Pancreas (tissue), 10 donors: ENCODE data around the gene DDAH1. TPM values are rescaled to one million over a fixed set of nuclear protein-coding genes. Genes with fewer than 3 reads are reported as not detected.

Experiments used
- ATAC-seq, 4 donors: fragments of 200-7000 bp; cut with Tn5 transposase; one replicate each; pipeline versions ENCODE4 v1.8.0 to v1.9.1; 2020; ENCODE audit warnings: mild to moderate bottlenecking in 4 of 4, moderate library complexity in 4 of 4
- DNase-seq, 6 donors: peaks; one replicate each; pipeline ENCODE4 v3.0.0-alpha.2; 2020
- FAIRE-seq: peaks from 2 replicates; lab custom pipeline; 2012; peaks lifted over from hg19 to GRCh38; lab: Jason Lieb, UNC
- H3K27ac ChIP-seq, 4 donors: fragments of 200-600 bp; sonication (generic); 1 replicate in 3 of 4; 2 replicates in 1 of 4; pipeline versions ENCODE4 v1.5.0 to v1.8.0; 2020
- H3K27me3 ChIP-seq, 4 donors: fragments of 200-600 bp; one replicate each; pipeline ENCODE4 v1.8.0; 2021
- H3K36me3 ChIP-seq, 3 donors: fragments of 200-600 bp; sonication (generic) in 1 of 3; one replicate each; pipeline versions ENCODE4 v1.5.0 to v1.8.0; 2020 to 2021
- H3K4me1 ChIP-seq, 3 donors: fragments of 200-600 bp; one replicate each; pipeline ENCODE4 v1.8.0; 2021
- H3K4me3 ChIP-seq, 4 donors: fragments of 200-600 bp; sonication (generic) in 2 of 4; one replicate each; pipeline versions ENCODE4 v1.5.0 to v1.8.0; 2020 to 2021
- H3K9me3 ChIP-seq, 4 donors: fragments of 200-600 bp; one replicate each; pipeline ENCODE4 v1.8.0; 2021
- CTCF ChIP-seq, 4 donors: fragments of 200-600 bp; sonication (generic) in 3 of 4; IDR thresholded peaks; one replicate each; pipeline versions ENCODE4 v1.5.0 to v1.8.0; 2021; ENCODE audit warnings: antibody characterized with exemption in 4 of 4
- WGBS, 2 donors: extraction: QIAGEN DNeasy Blood & Tissue Kit; methylation state at CpG; one replicate each; pipeline ENCODE4 v1.1.7; 2013; 5-methylcytosine and 5-hydroxymethylcytosine counted together
- intact Hi-C, 3 donors: fragments of 100-400 bp; cut with DNase I; formaldehyde crosslinking; loops; one replicate each; pipeline versions ENCODE4 v1.11.1 to v1.14.2; 2022
- polyA plus RNA-seq, 2 donors: library from polyadenylated mRNA; stranded (reverse); fragments of 200-250 nt; gene quantifications; one replicate each; pipeline ENCODE4 v1.2.3, GENCODE V29; 2013
- total RNA-seq, 6 donors: library from RNA; stranded (reverse); fragmentation: NEBNext Ultra II Directional in 4 of 6; extraction: Animal tissue kit (Norgen Biotek cat#: 25700) in 4 of 6; gene quantifications; one replicate each; pipeline versions ENCODE4 v1.2.1 to v1.2.4, GENCODE V29; 2021 to 2023
- donor health status: healthy with polysubstance abuse.
- donor health status: DM: no; HTN: no; CAD: no; lungs with moderate emphysema.
- donor health status: DM: no; HTN: no; CAD: no.
- donor health status: control.
- donor health status: control.
- donor health status: Bipolar disorder and iron deficiency.
- donor health status: DM: yes; HTN: yes; CAD: no.
- donor health status: DM: no; HTN: no; CAD: no.
- donor health status: DM: no; HTN: no; CAD: no.
- donor health status: DM: yes; HTN: yes; CAD: no.

Gene DDAH1
- total and polyA plus RNA-seq, 8 donors, result 8.1 to 34.2 (median 22.2) TPM

DNA sequence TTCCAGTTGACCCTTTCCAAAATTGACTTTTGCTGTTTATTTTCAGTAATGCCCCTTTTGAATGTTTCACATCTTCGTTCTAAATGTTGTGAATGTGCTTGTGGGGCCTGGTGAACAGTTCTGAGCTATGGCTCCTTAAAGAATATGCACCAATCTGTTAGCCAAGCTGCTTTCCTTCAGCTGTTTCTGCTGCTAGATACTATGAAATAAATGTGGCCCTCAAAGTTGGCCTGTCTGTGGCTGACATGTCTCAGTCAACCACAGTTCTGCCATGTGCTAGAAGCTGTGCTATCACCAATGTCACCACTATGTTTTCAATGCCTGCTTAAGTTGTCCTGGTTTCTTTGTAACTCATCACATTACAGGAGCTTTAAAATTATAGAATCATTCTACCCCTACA, 101.9 kb downstream of the DDAH1 start:
- Histone ChIP-seq H3K27me3 (no peaks in the 10 kb centered on the region), H3K9me3 (no peaks in the 10 kb centered on the region), H3K36me3 (no peaks in the 10 kb centered on the region), H3K4me1 (peaks cover 0 to 18% (median 10%) of the 10 kb centered on the region in 3 donors), H3K4me3 (no peak overlapping the region), H3K27ac (no peak overlapping the region)
- TF ChIP-seq CTCF (IDR thresholded peaks at IDR 0.05), result no peak
- no peak for ATAC-seq
- WGBS, 2 donors, result 92 to 97% methylated on average over 1 of the region's 1 CpG
- no peak for DNase-seq
- intact Hi-C loops, result no loop called here
- no peak for FAIRE-seq

GRCh38 chr1:85361606-85362296, 103.2 kb downstream of the DDAH1 start:
- Histone ChIP-seq H3K27me3 (no peaks in the 10 kb centered on the region), H3K4me3 (no peak overlapping the region), H3K36me3 (no peaks in the 10 kb centered on the region), H3K9me3 (no peaks in the 10 kb centered on the region), H3K4me1 (peaks cover 0 to 20% (median 10%) of the 10 kb centered on the region in 3 donors), H3K27ac (peak overlapping the region in 1 of 4 donors; percentile 6)
- DNase-seq, result no peak
- no peak for FAIRE-seq
- no peak for ATAC-seq
- no peak for TF ChIP-seq CTCF (IDR thresholded peaks at IDR 0.05)
- intact Hi-C loops, result no loop called here

GRCh38 chr1:85360730-85361493, 104.0 kb downstream of the DDAH1 start:
- H3K4me3 ChIP-seq, result no peak overlapping the region
- peaks cover 0 to 28% (median 16%) of the 10 kb centered on the region in 3 donors for H3K4me1 ChIP-seq
- H3K9me3 ChIP-seq, result no peaks in the 10 kb centered on the region
- ATAC-seq, result peak in 3 of 4 donors; percentile 50 to 81 (median 76)
- DNase-seq, result peak in 1 of 6 donors; percentile 15
- H3K27ac ChIP-seq, result peak overlapping the region in 1 of 4 donors; percentile 6
- TF ChIP-seq CTCF (IDR thresholded peaks at IDR 0.05), result no peak
- H3K27me3 ChIP-seq, result no peaks in the 10 kb centered on the region
- no peak for FAIRE-seq
- H3K36me3 ChIP-seq, result no peaks in the 10 kb centered on the region
- 63 to 73% methylated on average over 3 of the region's 3 CpGs for WGBS, 2 donors
- intact Hi-C loops, result no loop called here

DNA sequence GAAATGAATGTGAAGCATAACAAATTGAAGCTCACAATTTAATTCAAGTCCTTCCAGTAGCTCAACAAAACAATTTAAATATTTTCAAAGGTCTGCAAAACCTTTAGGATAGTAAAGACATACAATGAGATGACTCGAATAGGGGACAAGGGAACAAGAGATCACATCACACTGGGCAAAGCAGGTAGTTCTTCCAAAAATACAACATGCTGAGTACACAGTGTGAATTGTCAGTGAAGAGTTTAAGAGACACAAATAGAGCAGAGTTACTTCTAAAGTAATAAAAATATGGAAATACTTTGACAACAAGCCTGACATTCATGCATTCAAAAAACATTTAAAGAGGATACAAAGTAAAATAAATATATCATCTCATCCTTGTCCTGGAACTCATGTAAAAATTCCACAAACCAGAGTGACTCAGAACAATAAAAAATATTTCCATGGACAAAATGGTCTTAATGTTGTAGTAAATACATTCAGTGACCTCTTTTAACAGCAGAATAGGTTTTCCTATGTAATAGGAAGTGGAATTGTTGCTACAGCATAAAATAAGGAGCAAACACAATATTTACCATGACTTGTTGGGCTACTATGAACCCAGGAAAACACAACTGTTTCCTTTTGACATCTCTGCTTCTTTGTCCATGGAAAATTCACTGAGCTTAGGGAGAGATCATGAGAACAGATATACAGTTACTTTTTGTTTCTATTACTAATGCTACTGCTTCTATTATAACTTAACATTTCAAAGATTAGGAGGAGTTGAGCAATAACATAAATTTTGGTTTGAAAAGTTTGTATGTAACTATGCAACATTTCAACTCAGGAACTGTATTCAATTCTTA, 104.9 kb downstream of the DDAH1 start:
- FAIRE-seq (no peak), DNase-seq (no peak), ATAC-seq (peak in 2 of 4 donors; percentile 16 to 31)
- Histone ChIP-seq H3K27ac (peak overlapping the region in 1 of 4 donors; percentile 25), H3K36me3 (no peaks in the 10 kb centered on the region), H3K4me3 (no peak overlapping the region), H3K4me1 (peaks cover 0 to 36% (median 24%) of the 10 kb centered on the region in 3 donors), H3K27me3 (no peaks in the 10 kb centered on the region), H3K9me3 (no peaks in the 10 kb centered on the region)
- TF ChIP-seq CTCF (IDR thresholded peaks at IDR 0.05), result no peak
- 78 to 81% methylated on average over 1 of the region's 1 CpG for WGBS, 2 donors
- intact Hi-C loops, result no loop called here
